Eye (tissue), 1 donor: ENCODE measurements around the gene CA4.
"Not testable (repeated sequence)": the region's sequence is repeated elsewhere in the genome, so short reads cannot be mapped to it uniquely, and the experiment has no call there.

Source experiments
- DNase-seq: peaks from one replicate; pipeline ENCODE4 v3.0.0-alpha.2; 2015

Gene CA4

DNA sequence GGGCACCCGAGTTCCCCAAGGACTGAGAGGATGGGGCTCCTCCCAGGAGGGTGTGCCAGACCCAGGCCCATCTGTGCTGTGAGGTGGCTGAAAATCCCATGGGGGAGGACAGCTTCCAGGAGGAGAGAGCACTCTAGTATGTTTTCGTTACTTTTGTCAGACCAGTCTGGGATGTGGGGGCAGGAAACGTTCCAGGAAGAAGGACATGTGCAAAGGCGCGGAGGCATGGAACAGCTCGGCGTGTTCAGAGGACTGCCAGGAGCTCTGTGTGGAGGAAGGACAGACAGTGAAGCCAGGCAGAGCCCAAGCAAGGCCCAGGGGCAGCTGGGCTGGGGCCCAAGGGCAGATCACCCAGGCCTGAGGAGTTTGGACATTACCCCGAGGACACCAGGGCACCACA, 7.0 kb downstream of the CA4 start:
- no peak for DNase-seq

DNA sequence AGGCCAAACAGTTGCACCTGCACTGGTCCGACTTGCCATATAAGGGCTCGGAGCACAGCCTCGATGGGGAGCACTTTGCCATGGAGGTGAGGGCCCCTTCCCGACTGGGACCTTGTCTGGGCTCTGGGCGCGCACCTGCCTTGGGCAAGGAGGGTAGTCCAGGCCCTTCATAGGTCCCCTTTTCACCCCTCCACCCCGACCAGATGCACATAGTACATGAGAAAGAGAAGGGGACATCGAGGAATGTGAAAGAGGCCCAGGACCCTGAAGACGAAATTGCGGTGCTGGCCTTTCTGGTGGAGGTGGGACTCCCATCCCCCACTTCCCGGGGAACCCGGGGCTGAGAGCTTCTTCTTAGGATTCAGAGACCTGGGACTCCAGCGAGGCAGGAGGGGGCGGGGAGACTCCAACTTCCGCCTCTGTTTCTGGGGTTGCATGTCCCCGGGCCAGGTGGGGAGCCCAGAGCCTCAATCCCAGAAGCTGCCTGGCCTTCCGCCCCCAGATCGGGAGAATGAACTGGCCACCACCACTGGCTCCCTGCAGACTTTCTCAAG, 7.8 kb downstream of the CA4 start:
- DNase-seq = no peak

DNA sequence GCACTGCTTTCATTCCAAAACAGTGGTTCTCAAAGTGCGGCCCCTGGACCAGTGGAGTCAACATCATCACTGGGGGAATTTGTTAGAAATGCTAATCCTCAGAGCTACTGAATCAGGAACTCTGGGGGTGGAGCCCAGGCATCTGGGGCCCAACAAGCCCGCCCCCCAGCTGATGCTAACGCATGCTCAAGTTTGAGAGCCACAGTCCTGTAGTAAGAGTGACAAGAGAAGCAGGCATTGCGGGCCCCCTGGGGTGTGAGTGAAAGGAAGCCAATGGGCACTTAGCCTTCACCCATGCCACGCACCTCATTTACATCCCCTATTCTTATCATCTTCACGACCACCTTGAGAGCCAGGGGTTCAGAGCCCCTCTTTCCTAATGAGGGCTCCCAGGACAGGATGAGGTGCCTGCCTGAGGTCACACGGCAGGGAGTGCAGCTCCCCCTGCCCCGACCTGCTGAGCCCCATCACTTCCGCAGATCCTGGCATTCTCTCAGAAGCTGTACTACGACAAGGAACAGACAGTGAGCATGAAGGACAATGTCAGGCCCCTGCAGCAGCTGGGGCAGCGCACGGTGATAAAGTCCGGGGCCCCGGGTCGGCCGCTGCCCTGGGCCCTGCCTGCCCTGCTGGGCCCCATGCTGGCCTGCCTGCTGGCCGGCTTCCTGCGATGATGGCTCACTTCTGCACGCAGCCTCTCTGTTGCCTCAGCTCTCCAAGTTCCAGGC, 9.1 kb downstream of the CA4 start:
- peak; percentile 35 for DNase-seq

DNA sequence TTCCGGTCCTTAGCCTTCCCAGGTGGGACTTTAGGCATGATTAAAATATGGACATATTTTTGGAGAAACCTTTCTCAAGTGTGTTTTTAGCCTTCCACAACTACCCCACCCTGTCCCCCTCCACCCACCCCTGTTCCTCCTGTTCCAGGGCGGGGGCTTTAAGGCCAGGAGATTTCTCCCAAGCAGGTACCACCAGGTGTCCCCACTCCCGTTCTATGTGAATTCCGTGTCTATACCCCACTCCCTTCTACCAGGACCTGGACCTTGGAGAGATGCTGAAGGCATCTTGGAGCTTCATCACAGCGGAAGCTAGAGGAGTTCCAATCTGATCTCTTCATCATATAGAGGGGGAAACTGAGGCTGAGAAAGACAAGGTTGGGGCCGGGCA, 9.7 kb downstream of the CA4 start:
- no peak for DNase-seq

DNA sequence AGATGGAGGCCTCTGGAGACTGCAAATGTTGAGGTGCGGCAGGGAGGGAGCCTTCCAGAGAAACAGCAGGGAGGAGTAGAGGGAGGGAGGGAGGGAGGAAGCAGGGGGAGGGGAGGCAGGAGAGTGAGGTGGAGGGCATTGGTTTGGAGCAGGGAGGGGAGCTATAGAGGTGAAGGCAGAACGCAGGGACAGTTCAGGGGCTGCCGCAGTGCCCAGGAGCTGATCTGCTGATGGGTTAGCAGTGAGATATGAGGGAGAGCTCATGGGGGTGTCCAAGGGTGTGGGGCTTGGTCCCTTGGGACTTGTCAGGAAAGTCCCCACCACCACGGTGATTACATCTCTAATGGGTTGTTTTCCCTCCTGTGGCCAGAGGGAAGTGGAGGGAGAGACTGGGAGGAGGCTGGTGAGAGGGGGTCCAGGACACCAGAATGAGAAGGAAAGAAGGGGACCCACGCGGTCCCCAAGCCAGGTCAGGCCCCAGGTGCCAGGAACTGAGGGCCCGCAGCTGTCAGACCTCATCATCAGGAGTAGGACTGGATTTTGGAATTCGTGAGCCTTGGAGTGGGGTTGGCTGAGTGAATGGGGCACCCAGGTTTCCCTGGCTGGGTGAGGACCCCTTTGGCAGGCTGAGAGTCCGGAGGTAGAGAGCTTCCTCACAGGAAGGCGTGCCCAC, 11.2 kb downstream of the CA4 start:
- DNase-seq = no peak

DNA sequence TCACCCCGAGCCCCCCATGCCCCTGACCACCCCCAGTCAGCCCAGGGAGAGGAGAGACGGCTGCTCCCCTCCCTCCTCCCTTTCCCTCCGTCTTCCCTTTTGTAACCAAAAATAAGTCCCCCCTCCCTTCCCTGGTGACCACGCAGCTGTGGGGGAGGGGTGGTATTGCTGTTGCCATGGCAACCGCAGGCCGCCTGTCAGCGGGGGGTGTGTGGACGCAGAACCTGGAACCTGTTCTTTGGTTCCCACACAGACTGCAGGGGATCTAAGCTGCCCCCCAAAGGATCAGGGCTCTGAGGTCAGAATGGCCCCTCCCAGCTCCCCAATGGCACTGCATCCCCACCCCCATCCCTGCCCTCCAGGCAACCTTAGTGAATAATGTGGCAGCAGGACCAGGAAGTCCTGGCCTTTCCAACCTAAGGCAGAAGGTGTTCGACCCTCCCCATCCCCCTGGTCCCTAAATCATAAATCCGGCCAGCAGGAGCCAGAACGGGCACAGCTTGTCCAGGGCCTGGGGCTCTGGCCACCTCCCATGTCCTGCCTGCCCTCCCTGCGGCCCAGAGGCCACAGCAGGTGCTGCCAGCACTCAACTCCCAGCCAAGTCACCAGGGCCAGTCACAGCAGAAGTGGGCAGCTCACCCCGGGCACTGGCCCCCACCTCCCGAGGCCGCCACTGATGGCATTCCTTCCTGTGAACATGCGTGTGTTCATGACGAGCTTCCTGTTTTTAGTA, 12.0 kb downstream of the CA4 start:
- DNase-seq = peak; percentile 54

DNA sequence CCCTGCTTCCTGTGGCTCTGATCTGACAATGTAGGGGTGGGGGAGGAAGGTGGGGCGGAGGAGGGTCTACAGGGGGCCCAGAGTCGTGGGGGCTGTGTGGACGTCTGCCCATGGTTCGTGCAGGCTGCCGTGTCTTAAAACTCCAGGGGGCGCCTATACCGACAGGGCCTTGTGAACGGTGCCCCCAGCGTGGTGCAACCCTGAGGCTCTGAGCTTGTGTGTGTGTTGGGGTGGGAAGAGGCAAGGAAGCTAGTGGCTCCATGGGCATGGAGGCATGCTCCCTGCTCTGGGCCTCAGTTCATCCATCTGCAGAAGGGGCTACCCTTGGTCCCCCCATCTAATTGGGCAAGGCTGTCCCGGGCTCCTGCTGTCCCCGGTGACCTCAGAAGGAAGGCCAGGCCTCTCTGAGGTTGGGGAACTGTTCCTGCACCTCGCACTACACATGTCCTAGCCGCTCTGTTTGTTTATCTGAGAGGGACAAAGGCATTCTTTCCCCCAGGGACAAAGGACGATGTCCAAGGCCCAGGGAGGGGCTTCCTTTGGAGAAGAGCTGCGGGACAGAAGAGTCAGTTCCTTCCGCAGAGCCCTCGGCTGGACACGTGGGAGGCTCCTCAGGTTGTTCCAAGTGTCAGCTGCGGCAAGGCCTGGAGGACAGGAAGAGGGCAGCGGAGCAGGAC, 13.5 kb downstream of the CA4 start:
- DNase-seq = no peak

DNA sequence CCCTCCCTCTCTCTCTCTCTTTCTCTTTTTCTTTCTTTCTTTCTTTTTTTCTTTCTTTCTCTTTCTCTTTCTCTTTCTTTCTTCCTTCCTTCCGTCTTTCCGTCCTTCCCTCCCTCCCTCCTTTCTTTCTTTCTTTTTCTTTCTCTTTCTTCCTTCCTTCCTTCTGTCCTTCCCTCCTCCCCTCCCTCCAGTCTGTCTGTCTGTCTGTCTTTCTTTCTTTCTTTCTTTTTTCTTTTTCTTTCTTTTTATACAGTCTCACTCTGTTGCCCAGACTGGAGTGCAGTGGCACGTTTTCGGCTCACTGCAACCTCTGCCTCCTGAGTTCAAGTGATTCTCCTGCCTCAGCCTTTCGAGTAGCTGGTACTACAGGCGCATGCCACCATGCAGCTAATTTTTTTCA, 14.4 kb downstream of the CA4 start:
- DNase-seq = no peak

DNA sequence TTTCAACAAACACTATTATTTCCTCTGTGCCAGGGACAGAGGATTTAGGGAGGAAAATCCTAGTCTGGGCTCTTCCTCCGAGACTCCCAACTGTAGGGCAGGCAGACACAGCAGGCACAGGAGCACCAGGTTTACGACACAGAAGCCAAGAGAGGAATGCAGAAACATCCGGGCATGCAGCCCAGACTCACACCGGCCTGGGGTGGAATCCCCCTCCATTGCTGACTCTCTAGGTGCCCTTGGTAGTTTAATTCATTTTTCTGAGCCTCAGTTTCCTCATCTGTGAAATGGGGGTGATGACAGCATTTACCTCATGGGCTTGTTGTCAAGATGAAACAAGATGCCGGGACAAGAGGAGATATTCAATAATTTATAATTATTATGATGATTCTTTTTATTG, 14.9 kb downstream of the CA4 start:
- no peak for DNase-seq

DNA sequence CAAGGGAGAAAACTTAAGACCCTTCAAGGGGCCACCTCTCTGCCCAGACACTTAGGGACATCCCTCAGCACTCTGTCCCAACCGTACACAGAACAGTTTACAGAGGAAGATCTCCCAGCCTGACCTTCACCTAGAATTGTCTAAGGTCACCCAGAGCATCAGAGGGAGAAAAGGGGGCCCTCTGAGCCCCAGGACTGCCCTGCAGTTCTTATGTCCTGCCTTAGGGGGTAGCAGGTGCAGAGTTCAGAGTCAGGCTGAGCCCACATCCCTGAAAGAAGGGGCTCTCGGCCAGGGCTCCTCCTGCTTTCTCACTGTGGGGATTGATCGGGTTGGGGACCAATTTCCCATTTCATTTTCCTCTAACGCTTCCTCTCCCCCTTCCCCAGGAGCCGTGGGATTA, 15.4 kb downstream of the CA4 start:
- no peak for DNase-seq

DNA sequence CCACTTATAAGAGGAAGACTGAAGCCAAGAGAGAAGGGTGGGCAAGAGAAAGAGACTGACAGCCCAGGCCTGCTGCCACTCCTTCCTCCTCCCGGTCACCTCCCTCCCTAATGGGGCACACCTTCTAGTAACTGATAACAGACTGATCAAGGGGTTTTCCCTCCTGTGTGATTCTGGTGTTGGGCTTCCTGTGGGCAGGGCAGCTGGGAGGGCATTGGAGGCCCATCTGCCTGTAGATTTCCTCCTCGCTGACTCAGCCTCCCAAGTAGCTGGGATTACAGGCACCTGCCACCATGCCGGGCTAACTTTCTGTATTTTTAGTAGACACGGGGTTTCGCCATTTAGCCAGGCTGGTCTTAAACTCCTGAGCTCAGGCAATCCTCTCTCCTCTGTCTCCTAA, 16.2 kb downstream of the CA4 start:
- no peak for DNase-seq

DNA sequence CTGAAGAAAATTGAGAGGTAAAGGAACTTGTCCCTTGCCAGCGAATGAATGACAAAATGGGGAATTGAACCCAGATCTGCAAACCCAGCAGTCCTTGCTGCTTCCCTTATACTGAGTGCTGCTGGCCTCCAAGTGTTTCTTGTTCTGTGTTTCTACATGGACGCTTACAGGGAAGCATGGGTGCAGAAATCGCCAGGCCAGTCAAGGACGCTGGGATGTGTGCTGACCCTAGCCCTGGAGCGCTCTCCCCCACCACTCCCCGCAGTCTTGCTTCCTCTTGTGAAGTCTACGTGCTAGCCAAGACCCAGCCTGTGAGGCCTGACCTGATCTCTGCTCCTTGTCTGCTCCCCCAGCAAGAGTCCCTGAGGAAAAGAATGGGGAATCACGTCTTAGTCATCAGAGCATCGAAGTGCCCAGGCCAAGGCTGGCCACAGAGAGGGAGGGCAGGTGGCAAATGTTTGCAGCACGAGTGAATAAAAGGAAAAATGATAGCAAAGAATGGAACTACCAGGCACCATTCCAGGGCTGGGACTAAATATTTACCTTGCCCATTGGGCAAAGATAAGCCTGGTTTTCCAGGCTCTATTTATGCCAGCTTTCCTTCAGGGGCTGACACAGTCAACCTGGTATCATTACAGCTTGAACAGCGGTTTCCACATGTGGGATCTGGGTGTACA, 17.4 kb downstream of the CA4 start:
- no peak for DNase-seq

DNA sequence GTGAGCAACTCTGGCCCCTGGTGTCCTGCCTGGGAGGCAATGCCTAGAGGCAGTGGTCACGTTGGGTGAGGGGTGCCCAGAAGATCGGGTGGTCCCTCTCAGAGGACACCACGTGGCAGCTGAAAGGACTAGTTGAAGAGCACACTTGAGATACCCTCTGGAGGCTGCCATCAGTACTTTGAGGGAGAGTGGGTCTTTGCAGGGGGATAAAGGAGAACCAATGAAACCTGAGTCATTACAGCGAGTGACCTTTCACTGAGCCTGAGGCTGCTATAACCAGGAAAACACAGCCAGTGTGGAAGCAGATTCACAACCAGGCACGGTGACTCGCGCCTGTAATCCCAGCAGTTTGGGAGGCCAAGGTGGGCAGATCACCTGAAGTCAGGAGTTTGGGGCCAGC, 18.9 kb downstream of the CA4 start:
- no peak for DNase-seq

DNA sequence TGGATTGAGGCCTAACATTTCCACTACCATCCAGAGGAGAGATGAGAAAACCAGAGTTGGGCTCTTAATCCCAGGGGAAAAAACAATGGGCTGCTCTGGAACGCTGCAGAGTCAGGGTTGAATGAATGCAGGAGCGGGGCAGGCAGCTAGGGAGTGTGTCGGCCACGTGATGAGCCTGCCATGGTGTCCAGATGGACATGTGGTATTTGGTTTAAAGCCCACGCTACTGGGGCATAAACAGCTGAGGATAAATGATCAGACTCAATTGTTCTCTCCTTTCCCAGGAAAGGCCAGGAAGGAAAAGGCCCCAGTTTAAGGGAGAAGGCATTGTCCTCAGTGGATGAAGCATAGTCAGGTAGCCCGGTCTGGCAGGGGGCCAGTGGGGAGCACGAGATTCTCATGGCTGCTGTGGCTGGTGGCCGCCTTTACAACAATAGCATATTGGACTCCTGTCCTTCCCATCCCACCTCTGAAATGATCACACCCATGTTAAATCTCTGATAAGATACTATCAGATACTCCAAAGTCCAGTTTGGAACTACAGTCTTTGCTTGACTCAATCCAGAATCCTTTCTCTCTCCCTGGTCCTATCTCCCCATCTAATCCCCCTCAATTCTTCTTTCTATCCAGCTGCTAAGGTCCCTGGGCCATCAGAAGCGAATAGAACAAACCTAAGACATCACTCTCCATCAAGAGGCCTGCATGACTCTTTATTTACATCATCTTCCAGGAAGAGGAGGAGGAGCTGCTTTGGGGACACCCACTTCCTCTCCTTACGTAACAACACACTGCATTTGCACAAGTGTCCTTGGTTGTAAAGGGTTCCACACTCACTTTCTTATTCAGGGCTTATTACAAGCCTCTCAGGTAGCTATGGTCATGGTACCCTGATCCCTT, 20.4 kb downstream of the CA4 start:
- DNase-seq = no peak

DNA sequence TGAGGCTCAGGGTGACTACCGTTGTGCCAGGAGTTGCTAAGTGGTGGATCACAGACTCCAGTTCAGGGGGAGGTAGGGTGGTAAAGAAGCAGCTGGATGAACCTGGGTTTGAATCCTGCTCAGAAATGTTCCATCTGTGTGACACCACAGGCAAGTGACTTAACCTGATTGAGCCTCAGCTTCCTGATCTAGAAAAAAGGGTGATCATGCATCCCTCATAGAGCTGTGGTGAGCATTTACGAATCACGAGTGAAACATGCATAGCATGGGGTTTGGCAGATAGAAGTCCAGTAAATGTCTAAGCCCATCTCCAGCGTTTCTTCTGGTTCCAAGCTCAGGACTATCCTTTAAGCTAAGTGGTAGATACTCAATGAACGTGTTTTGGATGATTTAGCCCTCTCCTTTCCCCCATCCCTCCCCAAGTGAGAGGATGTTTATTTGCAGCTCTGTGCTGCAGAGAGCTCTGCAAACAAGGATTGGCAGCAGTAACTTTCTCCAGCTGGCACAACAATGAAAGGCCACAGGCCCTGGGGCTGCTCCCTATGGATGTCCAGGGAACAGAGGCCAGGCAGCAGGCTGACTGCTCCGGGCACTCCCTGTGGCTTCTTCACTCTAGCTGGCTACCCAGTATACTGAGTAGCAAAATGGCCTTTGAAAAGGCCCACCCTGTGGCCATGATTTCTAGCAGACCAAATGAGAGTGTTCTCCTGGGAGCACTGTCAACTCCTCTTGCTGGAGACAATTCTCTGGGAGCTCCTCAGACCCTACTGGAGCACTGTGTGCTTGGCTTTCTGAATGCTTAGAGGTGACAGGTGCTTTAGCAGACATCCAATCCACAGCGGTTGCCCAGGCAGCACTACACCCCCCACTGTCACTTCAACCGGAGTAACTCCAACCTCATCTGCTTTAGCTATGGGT, 21.3 kb downstream of the CA4 start:
- DNase-seq = no peak

DNA sequence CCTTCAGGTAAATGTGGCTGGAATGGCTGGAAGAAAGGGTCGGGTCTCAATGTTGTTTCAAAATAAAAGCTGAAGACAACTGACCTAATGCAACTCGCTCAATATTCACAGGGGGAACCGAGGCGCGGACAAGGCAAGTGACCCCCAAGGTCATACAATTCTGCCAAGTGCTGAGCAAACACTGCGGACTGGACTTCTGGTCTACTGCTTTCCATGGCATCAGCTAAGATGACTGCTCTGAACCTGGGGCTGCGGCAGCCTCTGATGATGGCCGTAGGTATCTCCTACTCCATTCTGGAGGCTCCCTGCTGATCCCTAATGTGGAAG, 21.9 kb downstream of the CA4 start:
- DNase-seq = no peak

DNA sequence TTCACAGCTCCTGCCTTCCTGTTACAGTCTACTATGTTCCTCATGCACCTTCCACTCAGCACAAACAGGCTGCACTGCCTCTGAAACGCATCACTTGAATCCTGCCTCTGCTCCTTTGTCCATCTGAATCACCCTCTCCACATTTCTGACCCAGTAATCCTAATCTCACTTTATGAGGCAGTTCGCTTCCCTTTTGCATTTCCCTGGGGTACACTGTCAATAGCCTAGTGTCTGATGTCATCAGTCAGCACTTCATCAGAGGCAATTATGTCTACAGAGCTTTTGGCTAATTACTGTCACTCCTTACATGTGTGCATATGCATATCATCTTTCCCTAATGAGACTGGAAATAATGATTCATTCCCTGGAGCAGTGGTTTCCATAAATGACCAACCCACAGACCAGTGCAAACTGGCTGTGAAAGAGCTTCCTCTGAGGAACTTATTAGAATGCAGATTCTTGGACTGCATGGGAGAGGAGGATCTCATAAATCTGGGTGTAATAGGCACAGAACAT, 23.6 kb downstream of the CA4 start:
- peak; percentile 62 for DNase-seq

DNA sequence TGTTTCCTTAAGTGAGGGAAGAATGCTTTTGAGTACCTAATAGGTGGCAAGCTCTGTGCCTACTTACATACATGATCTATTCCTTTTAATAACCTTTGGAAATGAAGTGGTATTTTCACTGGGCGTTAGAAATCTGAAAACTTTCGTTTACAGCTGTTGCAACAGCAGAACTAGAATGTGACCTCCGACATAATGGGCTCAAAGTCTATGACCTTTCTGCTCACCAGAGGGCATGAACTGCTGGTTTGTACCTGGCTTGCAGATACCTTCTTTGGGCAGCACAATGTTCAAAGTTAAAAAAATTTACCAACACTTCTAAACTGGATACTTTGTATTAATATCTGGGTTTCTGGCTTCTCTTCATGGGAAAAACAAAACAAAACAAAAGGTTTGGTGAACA, 24.3 kb downstream of the CA4 start:
- DNase-seq = no peak

DNA sequence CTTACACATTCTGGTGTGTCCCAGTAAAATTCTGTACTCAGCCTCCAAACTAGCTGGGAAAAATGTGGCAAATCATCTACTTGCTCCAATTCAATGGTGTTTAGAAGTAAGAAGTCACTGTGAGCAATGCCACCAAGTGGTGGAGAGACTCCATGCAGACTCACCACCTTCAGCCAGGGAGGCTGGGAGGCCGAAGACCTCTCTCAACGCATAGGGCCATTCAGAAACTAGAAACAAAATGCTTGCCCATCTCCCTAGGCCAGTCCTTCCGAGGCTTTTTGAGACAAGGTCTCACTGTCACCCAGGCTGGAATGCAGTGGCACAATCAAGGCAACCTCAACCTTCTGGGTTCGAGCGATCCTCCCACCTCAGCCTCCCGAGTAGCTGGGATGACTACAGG, 25.0 kb downstream of the CA4 start:
- DNase-seq = not testable (repeated sequence)

DNA sequence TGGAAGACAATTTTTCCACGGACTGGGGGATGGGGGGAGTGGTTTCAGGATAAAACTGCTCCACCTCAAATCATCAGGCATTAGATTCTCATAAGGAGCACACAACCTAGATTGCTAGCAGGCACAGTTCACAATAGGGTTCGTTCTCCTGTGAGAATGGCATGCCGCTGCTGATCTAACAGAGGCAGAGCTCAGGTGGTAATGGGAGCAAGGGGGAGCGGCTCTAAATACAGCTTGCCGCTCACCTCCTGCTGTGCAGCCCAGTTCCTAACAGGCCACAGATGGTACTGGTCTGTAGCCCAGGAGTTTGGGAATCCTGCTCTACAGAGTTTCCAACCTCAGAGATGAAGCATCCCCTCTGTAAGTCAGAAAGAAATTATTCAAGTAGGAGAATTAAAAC, 27.0 kb downstream of the CA4 start:
- not testable (repeated sequence) for DNase-seq
